PC-9 (cell line): ENCODE data around the gene TBC1D2B. TPM values are rescaled to one million over a fixed set of nuclear protein-coding genes. Genes with fewer than 3 reads are reported as not detected.
"Not testable (repeated sequence)": the region's sequence is repeated elsewhere in the genome, so short reads cannot be mapped to it uniquely, and the experiment has no call there.

Experiments used
- BruUV-seq: library from RNA; stranded (reverse); fragments of 400-500 nt; replicated peaks from 2 replicates; lab custom pipeline; 2021; lab: Mats Ljungman, UMichigan
- CTCF ChIA-PET: fragments of 300-600 bp; sonication (Branson Sonifier 250); formaldehyde crosslinking; loops from one replicate; lab custom pipeline; 2022; ENCODE audit warnings: antibody characterized with exemption; lab: Charles Lee
- POLR2A ChIA-PET: fragments of 300-600 bp; sonication (Branson Sonifier 250); formaldehyde crosslinking; loops from one replicate; lab custom pipeline; 2022; ENCODE audit warnings: antibody characterized with exemption; ENCODE audit not compliant: unreplicated experiment; lab: Charles Lee
- DNase-seq, 2 experiments: peaks; one replicate each; pipeline versions ENCODE4 v3.0.0 to v3.0.0-alpha.2; 2015 to 2022; ENCODE audit warnings: mixed read lengths in 1 of 2
- H2AFZ ChIP-seq: fragments of 200-600 bp; sonication (generic); 2 replicates; pipeline ENCODE4 v1.8.1; 2017; ENCODE audit warnings: antibody characterized with exemption
- H3F3A ChIP-seq: fragments of 200-600 bp; sonication (generic); 2 replicates; pipeline ENCODE4 v1.8.1; 2017; ENCODE audit warnings: antibody characterized with exemption, mild to moderate bottlenecking, low read depth; ENCODE audit not compliant: insufficient read depth
- H3K27ac ChIP-seq: fragments of 200-600 bp; sonication (generic); 2 replicates; pipeline ENCODE4 v1.6.1; 2016; ENCODE audit warnings: mixed run types
- H3K27me3 ChIP-seq: fragments of 200-600 bp; sonication (generic); 2 replicates; pipeline ENCODE4 v1.6.1; 2016; ENCODE audit warnings: low read depth, mixed run types; ENCODE audit not compliant: insufficient read depth
- H3K36me3 ChIP-seq: fragments of 200-600 bp; sonication (generic); 2 replicates; pipeline ENCODE4 v1.6.1; 2016; ENCODE audit warnings: low read depth, mixed run types
- H3K4me1 ChIP-seq: fragments of 200-600 bp; sonication (generic); replicated peaks from 2 replicates; pipeline ENCODE4 v1.6.1; 2016; ENCODE audit warnings: mixed run types; ENCODE audit not compliant: insufficient read depth
- H3K4me2 ChIP-seq: fragments of 200-600 bp; sonication (generic); 2 replicates; pipeline ENCODE4 v1.6.1; 2017; ENCODE audit warnings: mixed run types
- H3K4me3 ChIP-seq: fragments of 200-600 bp; sonication (generic); 2 replicates; pipeline ENCODE4 v1.6.1; 2016; ENCODE audit warnings: mixed run types
- H3K79me2 ChIP-seq: fragments of 200-600 bp; sonication (generic); 2 replicates; pipeline ENCODE4 v1.6.1; 2017; ENCODE audit warnings: low read depth, mixed run types
- H3K9me2 ChIP-seq: fragments of 200-600 bp; sonication (generic); 2 replicates; pipeline ENCODE4 v1.8.1; 2017; ENCODE audit warnings: mild to moderate bottlenecking; ENCODE audit not compliant: insufficient read depth
- H3K9me3 ChIP-seq: fragments of 200-600 bp; sonication (generic); 2 replicates; pipeline ENCODE4 v1.8.1; 2016; ENCODE audit warnings: low read depth; ENCODE audit not compliant: insufficient read depth
- H4K20me1 ChIP-seq: fragments of 200-600 bp; sonication (generic); 2 replicates; pipeline ENCODE4 v1.8.1; 2017; ENCODE audit not compliant: insufficient read depth
- EZH2 ChIP-seq: fragments of 200-600 bp; sonication (generic); IDR thresholded peaks from 2 replicates; pipeline ENCODE4 v1.8.0; 2017; ENCODE audit warnings: antibody characterized with exemption, low read depth
- intact Hi-C: fragments of 100-400 bp; cut with micrococcal nuclease; formaldehyde crosslinking; loops from one replicate; pipeline ENCODE4 v1.10.0; 2022; ENCODE audit not compliant: unreplicated experiment
- total RNA-seq: library from RNA; stranded (reverse); gene quantifications from 2 replicates; pipeline ENCODE4 v1.2.3, GENCODE V29; 2021
- TF ChIP-seq, protein P1 (sequence below): fragments of 200-600 bp; sonication (generic); conservative IDR thresholded peaks from 2 replicates; pipeline ENCODE4 v1.6.1; 2017; ENCODE audit warnings: mixed run types, antibody characterized with exemption, mild to moderate bottlenecking, moderate library complexity

TBC1D2B gene
- total RNA-seq, 1 experiment from 2014 or later, result 27.7 TPM

DNA sequence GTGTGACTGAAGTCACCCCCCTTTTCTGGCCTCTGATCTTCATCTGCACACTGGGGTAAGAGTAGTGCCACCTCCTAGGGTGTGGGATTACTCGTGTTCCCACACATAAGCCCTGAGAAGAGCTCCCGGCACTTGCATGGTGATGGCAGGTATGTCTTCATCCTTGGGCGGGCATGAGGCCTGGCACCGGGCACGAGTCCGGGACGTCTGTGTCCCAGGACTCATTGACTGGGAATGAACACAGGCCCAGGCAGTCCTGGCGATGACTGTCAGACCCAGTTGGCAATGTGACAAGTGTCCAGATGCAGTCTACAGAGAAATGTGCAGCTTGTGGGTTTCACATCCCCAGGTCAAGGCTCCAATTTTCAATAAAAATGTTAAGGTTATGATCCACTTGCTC, 78.9 kb downstream of the TBC1D2B start:
- Histone ChIP-seq H3K27ac (no peak overlapping the region), H3K4me2 (no peak overlapping the region), H3K36me3 (no peaks in the 10 kb centered on the region), H2AFZ (no peak overlapping the region), H3K4me1 (peaks cover 13% of the 10 kb centered on the region), H3K9me2 (no peaks in the 10 kb centered on the region), H4K20me1 (no peaks in the 10 kb centered on the region), H3K27me3 (no peaks in the 10 kb centered on the region), H3F3A (peaks cover 7% of the 10 kb centered on the region), H3K9me3 (no peaks in the 10 kb centered on the region), H3K4me3 (no peak overlapping the region), H3K79me2 (no peaks in the 10 kb centered on the region)
- DNase-seq, result no peak
- intact Hi-C loops, result no loop called here
- TF ChIP-seq EZH2, result no peak
- TF ChIP-seq, protein P1, sequence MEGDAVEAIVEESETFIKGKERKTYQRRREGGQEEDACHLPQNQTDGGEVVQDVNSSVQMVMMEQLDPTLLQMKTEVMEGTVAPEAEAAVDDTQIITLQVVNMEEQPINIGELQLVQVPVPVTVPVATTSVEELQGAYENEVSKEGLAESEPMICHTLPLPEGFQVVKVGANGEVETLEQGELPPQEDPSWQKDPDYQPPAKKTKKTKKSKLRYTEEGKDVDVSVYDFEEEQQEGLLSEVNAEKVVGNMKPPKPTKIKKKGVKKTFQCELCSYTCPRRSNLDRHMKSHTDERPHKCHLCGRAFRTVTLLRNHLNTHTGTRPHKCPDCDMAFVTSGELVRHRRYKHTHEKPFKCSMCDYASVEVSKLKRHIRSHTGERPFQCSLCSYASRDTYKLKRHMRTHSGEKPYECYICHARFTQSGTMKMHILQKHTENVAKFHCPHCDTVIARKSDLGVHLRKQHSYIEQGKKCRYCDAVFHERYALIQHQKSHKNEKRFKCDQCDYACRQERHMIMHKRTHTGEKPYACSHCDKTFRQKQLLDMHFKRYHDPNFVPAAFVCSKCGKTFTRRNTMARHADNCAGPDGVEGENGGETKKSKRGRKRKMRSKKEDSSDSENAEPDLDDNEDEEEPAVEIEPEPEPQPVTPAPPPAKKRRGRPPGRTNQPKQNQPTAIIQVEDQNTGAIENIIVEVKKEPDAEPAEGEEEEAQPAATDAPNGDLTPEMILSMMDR, result no peak
- BruUV-seq, result no TSS peak
- ChIA-PET POLR2A (no interaction called here), CTCF (interaction anchor here (0.6 kb wide), 1 partner anchor 1732 kb away, joined by 3 read pairs; no protein-coding TSS in a partner anchor)

DNA sequence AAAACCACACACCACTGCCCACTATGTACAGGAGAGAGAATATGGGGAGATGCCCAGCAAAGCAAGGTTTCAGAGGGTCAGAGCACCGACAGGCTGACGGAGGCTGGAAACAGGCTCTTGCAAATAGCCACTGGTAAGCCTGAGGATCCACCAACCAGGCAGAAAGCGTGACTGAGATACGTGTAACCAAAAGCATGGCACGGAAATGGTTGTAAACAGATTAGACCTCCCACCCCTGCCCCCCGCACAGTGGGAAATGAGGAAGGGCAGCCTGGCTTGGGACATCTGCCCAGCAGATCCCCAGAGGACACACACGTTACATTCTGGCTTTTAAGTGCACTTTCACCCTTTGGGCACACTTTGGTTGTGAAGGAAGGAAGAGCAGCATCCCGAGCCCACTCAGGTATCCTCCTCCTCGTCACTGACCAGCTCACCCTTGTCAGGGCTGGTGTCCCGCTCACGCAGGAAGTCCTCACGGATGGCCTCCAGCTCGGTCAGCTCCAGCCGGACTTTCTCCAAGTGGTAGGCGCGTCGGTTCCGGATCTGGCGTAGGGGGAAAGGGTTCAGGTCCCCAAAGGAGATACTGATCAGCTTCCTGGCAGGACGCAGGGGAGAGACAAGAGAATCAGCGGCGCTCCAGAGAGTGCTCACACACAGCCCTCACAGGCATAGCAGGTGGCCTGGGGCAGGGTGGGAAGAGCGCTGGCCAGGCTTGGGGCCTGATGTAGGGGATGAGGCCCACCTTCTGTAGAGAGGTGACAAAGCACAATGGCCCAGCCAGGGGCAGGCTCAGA, 79.6 kb downstream of the TBC1D2B start:
- CTCF ChIA-PET, result interaction anchor here (0.6 kb wide), 1 partner anchor 1732 kb away, joined by 3 read pairs; no protein-coding TSS in a partner anchor
- POLR2A ChIA-PET, BruUV-seq: not testable (repeated sequence)

DNA sequence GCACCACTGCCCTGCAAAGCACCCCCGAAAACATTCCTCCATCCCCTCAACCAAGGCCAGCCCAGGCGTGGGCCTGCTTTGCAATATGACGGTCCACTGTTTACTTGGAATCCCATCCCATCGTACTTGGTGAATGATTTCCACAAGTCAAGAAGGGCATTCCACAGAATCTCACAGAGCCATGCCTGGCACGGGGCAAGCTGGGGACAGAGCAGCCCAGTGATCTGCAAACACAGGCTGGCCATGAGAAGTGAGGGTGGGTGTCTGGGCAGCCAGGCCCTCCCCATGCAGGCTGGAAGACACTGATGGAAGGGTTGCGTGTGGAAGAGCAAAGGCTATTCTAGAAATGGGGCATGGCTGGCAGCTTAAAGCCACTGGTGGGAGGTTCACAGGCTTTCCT, 80.3 kb downstream of the TBC1D2B start:
- H3K9me2 ChIP-seq, H3K27ac ChIP-seq, POLR2A ChIA-PET, DNase-seq, H4K20me1 ChIP-seq, BruUV-seq, CTCF ChIA-PET, H3K4me3 ChIP-seq, H3K79me2 ChIP-seq, H3K4me2 ChIP-seq, intact Hi-C loops, H3K9me3 ChIP-seq, H3K27me3 ChIP-seq, H3K36me3 ChIP-seq, H2AFZ ChIP-seq: not testable (repeated sequence)
- Histone ChIP-seq H3F3A (peaks cover 12% of the 10 kb centered on the region), H3K4me1 (peaks cover 20% of the 10 kb centered on the region)

More for the DNA sequence above, 79.6 kb downstream of the TBC1D2B start:
- Histone ChIP-seq H3K4me1 (peaks cover 19% of the 10 kb centered on the region), H3F3A (peaks cover 12% of the 10 kb centered on the region)
- H3K36me3 ChIP-seq, H3K4me2 ChIP-seq, H3K27me3 ChIP-seq, H3K9me2 ChIP-seq, H3K79me2 ChIP-seq, H3K4me3 ChIP-seq, intact Hi-C loops, DNase-seq, H2AFZ ChIP-seq, H4K20me1 ChIP-seq, H3K9me3 ChIP-seq, H3K27ac ChIP-seq: not testable (repeated sequence)

DNA sequence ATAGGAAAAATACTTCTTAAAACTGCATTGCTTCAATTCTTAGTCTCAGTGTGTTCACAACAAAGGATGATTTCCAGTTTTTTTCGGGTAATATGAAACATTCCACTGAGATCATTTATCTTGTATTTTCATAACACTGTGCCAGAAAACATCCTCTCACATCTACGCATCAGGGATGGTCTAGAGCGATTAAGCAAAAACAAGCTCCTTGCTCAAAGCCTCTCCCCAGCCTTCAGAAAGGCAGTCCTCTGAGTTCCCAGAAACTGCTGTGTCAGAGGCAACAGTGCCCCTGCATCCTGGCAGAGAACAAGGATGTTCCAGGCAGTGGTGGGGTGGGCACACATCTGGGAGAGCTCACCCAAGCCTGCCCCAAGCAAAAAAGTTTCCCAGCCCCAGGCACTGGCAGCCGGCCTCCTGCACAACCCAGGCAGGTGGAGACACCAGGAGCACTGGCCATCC, 80.8 kb downstream of the TBC1D2B start:
- CTCF ChIA-PET, result not testable (repeated sequence)

DNA sequence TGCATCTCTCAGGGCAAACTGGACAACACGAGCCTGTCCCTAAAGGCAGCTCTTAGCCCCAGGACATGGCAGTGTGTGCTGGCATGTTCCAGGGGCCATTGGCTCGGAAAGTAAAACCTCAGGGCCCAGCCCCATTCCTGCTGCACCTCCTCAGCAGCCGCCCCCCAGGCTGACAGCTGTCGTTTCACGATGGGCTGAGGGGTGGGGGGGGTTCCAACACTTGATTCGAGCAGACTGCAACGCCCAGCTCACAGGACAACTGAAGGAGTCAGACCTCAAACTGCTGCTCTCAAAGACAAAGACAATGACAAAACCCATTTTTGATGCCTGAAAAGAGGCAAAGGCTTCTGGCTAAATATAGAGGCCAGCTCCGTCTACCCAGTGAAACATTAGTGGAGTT, 81.3 kb downstream of the TBC1D2B start:
- BruUV-seq, H3K4me2 ChIP-seq, H3K4me3 ChIP-seq, H3K9me3 ChIP-seq, DNase-seq, CTCF ChIA-PET, H2AFZ ChIP-seq, H3K79me2 ChIP-seq, intact Hi-C loops, H3K27me3 ChIP-seq, POLR2A ChIA-PET, H3K27ac ChIP-seq, H3K36me3 ChIP-seq, H4K20me1 ChIP-seq, H3K9me2 ChIP-seq: not testable (repeated sequence)
- H3K4me1 ChIP-seq, result peaks cover 20% of the 10 kb centered on the region
- peaks cover 12% of the 10 kb centered on the region for H3F3A ChIP-seq

More for the DNA sequence above, 80.8 kb downstream of the TBC1D2B start:
- H3K4me1 ChIP-seq, result peaks cover 20% of the 10 kb centered on the region
- H3K27ac ChIP-seq, H3K27me3 ChIP-seq, BruUV-seq, H3K9me2 ChIP-seq, H3K79me2 ChIP-seq, H4K20me1 ChIP-seq, H2AFZ ChIP-seq, H3K4me2 ChIP-seq, H3K9me3 ChIP-seq, DNase-seq, POLR2A ChIA-PET, H3K4me3 ChIP-seq, intact Hi-C loops, H3K36me3 ChIP-seq: not testable (repeated sequence)
- peaks cover 12% of the 10 kb centered on the region for H3F3A ChIP-seq

DNA sequence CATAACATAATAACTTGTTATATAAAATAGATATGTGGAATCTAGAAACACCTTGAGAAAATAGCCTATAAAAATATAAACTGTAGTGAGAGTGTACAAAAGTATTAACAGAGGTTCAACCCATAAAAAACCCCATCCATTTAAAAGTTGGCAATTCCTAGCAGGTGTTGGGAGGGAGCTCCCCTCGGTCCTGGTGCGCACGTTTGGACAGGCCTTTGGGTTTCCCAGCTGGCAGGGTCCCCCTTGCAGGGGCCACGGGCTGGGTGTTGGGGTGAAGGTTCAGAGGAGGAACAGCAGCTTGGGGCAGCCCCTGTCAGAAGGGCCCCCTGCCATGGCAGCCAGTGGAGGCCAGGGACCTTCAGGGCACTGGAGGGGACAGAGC, 82.0 kb downstream of the TBC1D2B start:
- H3K4me2 ChIP-seq, BruUV-seq, H3K27me3 ChIP-seq, H2AFZ ChIP-seq, POLR2A ChIA-PET, H3K79me2 ChIP-seq, H3K4me3 ChIP-seq, H3K36me3 ChIP-seq, intact Hi-C loops, H4K20me1 ChIP-seq, H3K9me2 ChIP-seq, H3K9me3 ChIP-seq, CTCF ChIA-PET, DNase-seq, H3K27ac ChIP-seq: not testable (repeated sequence)
- Histone ChIP-seq H3K4me1 (peaks cover 20% of the 10 kb centered on the region), H3F3A (peaks cover 12% of the 10 kb centered on the region)
